ENCODE measurements around the gene CCDC186.

- TF ChIP-seq CTCF (IDR thresholded peaks at IDR 0.05) (no peak), NFIC (IDR thresholded peaks at IDR 0.05; ENCODE audit: borderline replicate concordance) (no peak), RAD21 (IDR thresholded peaks at IDR 0.05; ENCODE audit: low read length) (no peak), EZH2phosphoT487 (IDR thresholded peaks at IDR 0.05; ENCODE audit: borderline replicate concordance, low read depth) (no peak), GABPA (IDR thresholded peaks at IDR 0.05; ENCODE audit: low read depth) (no peak), TAF1 (IDR thresholded peaks at IDR 0.05; ENCODE audit: borderline replicate concordance, low read depth, low read length) (no peak), TCF12 (IDR thresholded peaks at IDR 0.05) (no peak), EP300 (IDR thresholded peaks at IDR 0.05; ENCODE audit: borderline replicate concordance in 1 of 2, low read depth in 1 of 2, low read length in 1 of 2) (no peak), JUND (IDR thresholded peaks at IDR 0.05) (no peak), SIN3A (IDR thresholded peaks at IDR 0.05; ENCODE audit: borderline replicate concordance, low read depth, low read length) (no peak), MXI1 (IDR thresholded peaks at IDR 0.05; ENCODE audit: low read depth, low read length) (no peak), POLR2AphosphoS5 (IDR thresholded peaks at IDR 0.05; ENCODE audit: low read depth, low read length) (no peak), YY1 (IDR thresholded peaks at IDR 0.05; ENCODE audit: low read depth) (no peak), CHD2 (IDR thresholded peaks at IDR 0.05; ENCODE audit: low read length, partially characterized antibody) (no peak)
Observed at GRCh38 chr10:114140036-114140435, 34.0 kb downstream of the CCDC186 start.
